ENCODE measurements around the gene ING2.
"Not testable (repeated sequence)": the region's sequence is repeated elsewhere in the genome, so short reads cannot be mapped to it uniquely, and the experiment has no call there.

Gene ING2

DNA sequence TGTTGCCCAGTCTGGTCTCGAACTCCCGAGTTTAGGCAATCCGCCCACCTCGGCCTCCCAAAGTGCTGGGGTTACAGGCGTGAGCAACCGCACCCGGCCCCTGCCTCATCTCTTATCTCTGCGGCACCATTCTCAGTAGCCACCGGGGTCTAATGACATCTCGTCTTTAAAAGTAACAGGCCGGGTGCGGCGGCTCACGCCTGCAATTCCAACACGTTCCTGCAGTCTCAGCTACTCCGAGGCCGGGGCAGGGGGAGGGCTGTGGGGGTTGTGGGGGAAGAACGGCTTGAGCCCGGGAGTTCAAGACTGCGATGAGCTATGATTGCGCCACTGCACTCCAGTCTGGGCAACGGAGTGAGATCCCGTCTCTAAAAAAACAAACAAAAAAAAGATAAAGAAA is 28.8 kb downstream of the ING2 start:
- FAIRE-seq = no peak
- DNase-seq (ENCODE audit: insufficient read length) = no peak
- TF ChIP-seq POLR2AphosphoS5 (IDR thresholded peaks at IDR 0.05; ENCODE audit: low read depth, low read length) (no peak), TAF1 (IDR thresholded peaks at IDR 0.05; ENCODE audit: borderline replicate concordance, low read depth, low read length) (no peak), POLR2A (IDR thresholded peaks at IDR 0.05; ENCODE audit: low read depth, low read length) (no peak)

DNA sequence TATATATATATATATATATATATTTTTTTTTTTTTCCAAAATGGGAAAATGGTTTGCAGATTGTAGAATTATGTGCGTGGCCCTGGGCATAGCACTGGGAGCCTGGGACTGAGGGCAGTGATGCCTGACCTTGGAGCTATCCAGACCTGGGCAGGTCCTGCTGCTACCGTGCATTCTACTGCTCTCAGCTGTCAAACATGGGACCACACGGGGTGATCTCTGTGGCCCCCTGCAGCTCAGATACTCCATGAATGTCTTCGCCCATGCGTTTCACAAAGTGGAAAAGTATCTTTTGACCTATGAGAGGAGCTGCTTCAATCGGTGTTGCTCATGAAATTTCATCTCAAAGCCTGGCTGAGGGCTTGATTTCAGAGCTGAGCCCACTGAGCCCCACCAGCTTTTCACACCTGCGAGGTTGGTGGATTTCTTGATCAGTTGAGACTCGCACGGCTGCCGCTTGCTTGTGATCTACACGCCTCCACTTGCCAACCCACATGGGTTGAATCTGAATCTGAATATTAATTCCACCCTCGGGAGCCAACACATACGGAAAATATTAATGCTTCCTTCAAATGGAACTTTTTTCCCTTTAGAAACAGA is 35.7 kb downstream of the ING2 start:
- DNase-seq (ENCODE audit: insufficient read length) = no peak
- FAIRE-seq = no peak
- TF ChIP-seq TAF1 (IDR thresholded peaks at IDR 0.05; ENCODE audit: borderline replicate concordance, low read depth, low read length) = no peak
- TF ChIP-seq POLR2A (IDR thresholded peaks at IDR 0.05; ENCODE audit: low read depth, low read length) = no peak
- TF ChIP-seq POLR2AphosphoS5 (IDR thresholded peaks at IDR 0.05; ENCODE audit: low read depth, low read length) = no peak

DNA sequence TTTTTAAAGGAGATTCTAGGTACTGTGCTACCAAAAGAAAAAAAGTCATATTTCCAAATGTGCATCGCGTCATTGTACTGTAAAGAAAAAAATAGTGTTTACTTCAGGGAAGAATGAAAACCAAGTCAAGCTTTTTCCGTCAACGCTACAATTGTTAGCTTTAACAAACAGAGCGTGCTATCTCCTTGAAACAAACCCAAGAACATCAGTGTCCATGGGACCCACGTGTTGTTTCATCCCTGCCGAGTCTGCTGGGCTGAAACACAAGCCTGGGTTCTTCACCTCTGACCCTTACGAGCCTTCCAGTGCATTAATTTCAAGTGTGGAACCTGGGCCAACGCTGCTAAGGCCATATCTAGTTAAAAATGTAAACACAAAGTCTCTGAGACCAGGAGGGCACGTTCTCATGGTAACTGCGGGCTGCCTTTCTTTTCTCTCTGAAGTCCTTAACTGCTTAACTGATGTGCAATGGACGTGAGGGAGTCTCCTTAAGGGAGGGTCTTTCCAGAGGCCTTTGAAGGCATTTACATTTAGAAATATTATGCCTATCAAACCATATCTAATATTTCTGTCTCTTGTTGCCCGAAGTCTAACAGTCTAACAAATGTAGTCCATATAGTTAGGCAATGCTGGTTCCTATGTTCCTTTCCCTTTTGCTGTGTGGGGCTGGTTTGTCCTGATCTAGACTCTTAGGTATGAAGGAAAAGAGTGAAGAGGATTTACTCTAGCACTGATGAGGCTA is 36.3 kb downstream of the ING2 start:
- no peak for DNase-seq (ENCODE audit: insufficient read length)
- no peak for FAIRE-seq
- no peak for TF ChIP-seq TAF1 (IDR thresholded peaks at IDR 0.05; ENCODE audit: borderline replicate concordance, low read depth, low read length)
- TF ChIP-seq POLR2A (IDR thresholded peaks at IDR 0.05; ENCODE audit: low read depth, low read length) = no peak
- TF ChIP-seq POLR2AphosphoS5 (IDR thresholded peaks at IDR 0.05; ENCODE audit: low read depth, low read length) = no peak

- FAIRE-seq (no peak), DNase-seq (ENCODE audit: insufficient read length) (no peak)
- no peak for TF ChIP-seq TAF1 (IDR thresholded peaks at IDR 0.05; ENCODE audit: borderline replicate concordance, low read depth, low read length)
- no peak for TF ChIP-seq POLR2AphosphoS5 (IDR thresholded peaks at IDR 0.05; ENCODE audit: low read depth, low read length)
- no peak for TF ChIP-seq POLR2A (IDR thresholded peaks at IDR 0.05; ENCODE audit: low read depth, low read length)
Measured at GRCh38 chr4:183541752-183542040, 36.8 kb downstream of the ING2 start.

- FAIRE-seq (no peak), DNase-seq (ENCODE audit: insufficient read length) (no peak)
- TF ChIP-seq POLR2A (IDR thresholded peaks at IDR 0.05; ENCODE audit: low read depth, low read length) (no peak), POLR2AphosphoS5 (IDR thresholded peaks at IDR 0.05; ENCODE audit: low read depth, low read length) (no peak), TAF1 (IDR thresholded peaks at IDR 0.05; ENCODE audit: borderline replicate concordance, low read depth, low read length) (no peak)
Measured at GRCh38 chr4:183543435-183543834, 38.6 kb downstream of the ING2 start.

- FAIRE-seq = no peak
- TF ChIP-seq POLR2A (IDR thresholded peaks at IDR 0.05; ENCODE audit: low read depth, low read length) (no peak), POLR2AphosphoS5 (IDR thresholded peaks at IDR 0.05; ENCODE audit: low read depth, low read length) (no peak), TAF1 (IDR thresholded peaks at IDR 0.05; ENCODE audit: borderline replicate concordance, low read depth, low read length) (no peak)
- DNase-seq (ENCODE audit: insufficient read length) = no peak
Measured at GRCh38 chr4:183544109-183544508, 39.3 kb downstream of the ING2 start.

DNA sequence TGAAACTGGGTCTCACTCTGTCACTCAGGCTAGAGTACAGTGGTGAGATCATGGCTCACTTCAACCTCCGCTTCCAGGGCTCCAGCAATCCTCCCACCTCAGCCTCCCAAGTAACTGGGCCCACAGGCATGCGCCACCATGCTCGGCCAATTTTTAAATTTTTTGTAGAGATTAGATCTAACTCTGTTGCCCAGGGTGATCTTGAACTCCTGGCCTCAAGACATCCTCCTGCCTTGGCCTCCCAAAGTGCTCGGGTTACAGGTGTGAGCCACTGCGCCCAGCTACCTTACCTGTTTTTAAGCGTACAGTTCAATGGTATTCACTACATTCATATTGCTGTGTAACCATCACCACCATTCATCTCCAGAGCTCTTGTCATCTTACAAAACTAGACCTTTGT is 41.5 kb downstream of the ING2 start:
- DNase-seq (ENCODE audit: insufficient read length) = no peak
- TF ChIP-seq TAF1 (IDR thresholded peaks at IDR 0.05; ENCODE audit: borderline replicate concordance, low read depth, low read length) (no peak), POLR2AphosphoS5 (IDR thresholded peaks at IDR 0.05; ENCODE audit: low read depth, low read length) (no peak), POLR2A (IDR thresholded peaks at IDR 0.05; ENCODE audit: low read depth, low read length) (no peak)
- FAIRE-seq = no peak

GRCh38 chr4:183548306-183548705 is 43.4 kb downstream of the ING2 start:
- no peak for FAIRE-seq
- TF ChIP-seq POLR2A (IDR thresholded peaks at IDR 0.05; ENCODE audit: low read depth, low read length) (no peak), POLR2AphosphoS5 (IDR thresholded peaks at IDR 0.05; ENCODE audit: low read depth, low read length) (no peak), TAF1 (IDR thresholded peaks at IDR 0.05; ENCODE audit: borderline replicate concordance, low read depth, low read length) (no peak)
- no peak for DNase-seq (ENCODE audit: insufficient read length)

- DNase-seq (ENCODE audit: insufficient read length) (no peak), FAIRE-seq (no peak)
- TF ChIP-seq POLR2AphosphoS5 (IDR thresholded peaks at IDR 0.05; ENCODE audit: low read depth, low read length) = no peak
- TF ChIP-seq TAF1 (IDR thresholded peaks at IDR 0.05; ENCODE audit: borderline replicate concordance, low read depth, low read length) = no peak
- TF ChIP-seq POLR2A (IDR thresholded peaks at IDR 0.05; ENCODE audit: low read depth, low read length) = no peak
Measured at GRCh38 chr4:183550345-183551093, 45.7 kb downstream of the ING2 start.

DNA sequence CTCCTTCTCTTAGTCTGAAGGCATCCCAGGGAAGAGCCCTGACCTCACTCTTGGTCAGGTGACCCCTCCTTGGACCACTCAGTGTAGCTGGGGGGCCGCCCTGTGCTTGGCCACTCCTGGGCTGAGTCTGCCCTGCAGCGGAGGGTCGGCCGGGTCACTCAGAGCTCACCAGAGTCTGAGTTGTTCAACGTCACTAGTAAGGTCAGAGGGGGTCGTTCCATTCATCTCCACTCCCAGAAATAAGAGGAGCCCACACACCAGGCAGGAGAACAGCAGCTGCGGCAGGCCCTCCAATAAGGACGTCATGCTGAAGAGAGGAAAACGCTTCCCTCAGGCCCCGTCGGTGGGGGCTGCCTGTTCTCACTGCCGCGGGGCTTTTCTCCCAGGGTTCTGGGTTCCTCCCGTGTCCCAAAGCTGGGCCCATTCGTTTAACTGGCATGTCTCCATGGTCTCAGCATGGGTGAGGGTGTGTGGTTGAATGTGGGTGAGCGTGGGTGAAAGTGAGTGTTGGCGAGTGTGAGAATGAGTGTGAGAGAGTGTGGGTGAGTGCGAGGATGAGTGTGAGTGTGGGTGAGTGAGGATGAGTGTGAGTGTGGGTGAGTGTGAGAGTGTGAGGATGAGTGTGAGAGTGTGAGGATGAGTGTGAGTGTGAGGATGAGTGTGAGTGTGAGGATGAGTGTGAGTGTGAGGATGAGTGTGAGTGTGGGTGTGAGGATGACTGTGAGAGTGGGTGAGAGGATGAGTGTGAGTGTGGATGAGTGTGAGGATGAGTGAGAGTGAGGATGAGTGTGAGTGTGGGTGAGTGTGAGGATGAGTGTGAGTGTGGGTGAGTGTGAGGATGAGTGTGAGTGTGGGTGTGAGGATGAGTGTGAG is 47.7 kb downstream of the ING2 start:
- DNase-seq (ENCODE audit: insufficient read length) = no peak
- TF ChIP-seq POLR2AphosphoS5 (IDR thresholded peaks at IDR 0.05; ENCODE audit: low read depth, low read length) (no peak), POLR2A (IDR thresholded peaks at IDR 0.05; ENCODE audit: low read depth, low read length) (no peak)
- FAIRE-seq = no peak

- DNase-seq (ENCODE audit: insufficient read length); FAIRE-seq: not testable (repeated sequence)
Measured at GRCh38 chr4:183553147-183553478, 48.3 kb downstream of the ING2 start.
